MV-4-11 (cell line): ENCODE measurements around the gene PDE4B.
"Not testable (repeated sequence)": the region's sequence is repeated elsewhere in the genome, so short reads cannot be mapped to it uniquely, and the experiment has no call there.

Experiments
- DNase-seq: peaks from one replicate; lab custom pipeline; 2025; lab: John Stamatoyannopoulos, UW

PDE4B gene

DNA sequence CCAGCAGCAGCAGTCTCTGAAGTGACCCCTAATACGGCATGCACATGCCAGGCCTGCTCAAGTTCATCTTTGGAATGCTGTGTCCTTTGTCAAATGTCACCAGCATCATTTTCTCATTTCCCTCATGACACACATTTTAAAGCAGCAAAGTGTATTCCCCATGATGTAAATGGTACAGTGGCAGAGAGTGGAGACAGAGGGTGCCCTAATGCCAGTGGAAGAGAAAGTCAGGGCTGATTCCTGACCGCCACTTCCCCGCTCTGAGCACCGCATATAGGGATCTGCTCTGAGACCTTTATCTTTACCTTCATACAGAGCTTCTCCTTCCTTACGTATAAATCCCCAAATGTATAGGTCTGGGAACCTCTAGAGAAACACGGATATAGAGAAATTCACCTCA, 518.9 kb downstream of the PDE4B start:
- no peak for DNase-seq

DNA sequence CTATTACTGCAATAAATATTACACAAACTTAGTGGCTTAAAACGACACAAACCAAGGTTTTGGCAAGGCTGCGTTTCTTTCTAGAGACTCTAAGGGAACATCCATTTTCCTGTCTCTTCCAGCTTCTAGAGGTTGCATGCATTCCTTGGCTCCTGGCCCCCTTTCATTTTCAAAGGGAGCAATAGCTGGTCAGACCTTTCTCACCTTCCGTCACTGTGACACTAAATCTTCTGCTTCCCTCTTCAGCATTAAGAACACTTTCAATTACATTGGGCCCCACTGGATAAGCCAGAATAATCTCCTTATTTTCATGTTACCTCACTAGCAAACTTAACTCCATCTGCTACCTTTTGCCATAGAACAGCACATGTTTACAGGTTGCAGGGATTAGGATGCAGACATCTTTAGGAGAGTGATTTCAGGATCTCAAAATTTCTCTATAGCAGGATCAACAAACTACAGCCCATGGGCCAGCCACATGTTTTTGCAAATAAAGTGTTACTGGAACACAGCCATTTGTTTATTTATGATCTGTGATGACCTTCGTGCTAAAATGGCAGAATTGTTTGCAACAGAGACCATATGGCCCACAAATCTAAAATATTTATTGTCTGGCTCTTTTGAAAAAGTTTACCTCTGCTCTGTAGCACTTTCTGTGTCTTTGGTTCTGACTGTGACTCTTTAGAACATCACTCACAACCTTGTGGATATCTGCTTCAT, 519.7 kb downstream of the PDE4B start:
- no peak for DNase-seq

DNA sequence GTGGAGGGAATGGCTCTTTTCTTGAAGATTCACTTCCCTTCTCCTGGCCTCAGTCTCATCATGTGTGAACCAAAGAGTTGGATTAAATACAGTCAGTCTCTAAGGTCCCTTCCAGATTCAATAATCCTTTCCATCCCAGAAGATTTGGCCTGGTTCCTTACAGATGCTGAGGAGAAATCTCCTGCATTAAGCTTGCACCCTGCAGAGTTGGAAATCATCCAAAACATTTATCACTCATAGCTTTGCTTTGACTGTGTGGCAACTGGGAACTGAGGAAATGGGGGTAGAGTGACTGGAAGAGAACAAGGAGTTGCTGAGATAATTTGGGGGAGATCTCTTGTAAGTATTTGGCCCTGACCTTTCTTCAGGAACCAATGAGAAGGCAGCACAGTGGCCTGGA, 520.7 kb downstream of the PDE4B start:
- DNase-seq = peak; percentile 29

DNA sequence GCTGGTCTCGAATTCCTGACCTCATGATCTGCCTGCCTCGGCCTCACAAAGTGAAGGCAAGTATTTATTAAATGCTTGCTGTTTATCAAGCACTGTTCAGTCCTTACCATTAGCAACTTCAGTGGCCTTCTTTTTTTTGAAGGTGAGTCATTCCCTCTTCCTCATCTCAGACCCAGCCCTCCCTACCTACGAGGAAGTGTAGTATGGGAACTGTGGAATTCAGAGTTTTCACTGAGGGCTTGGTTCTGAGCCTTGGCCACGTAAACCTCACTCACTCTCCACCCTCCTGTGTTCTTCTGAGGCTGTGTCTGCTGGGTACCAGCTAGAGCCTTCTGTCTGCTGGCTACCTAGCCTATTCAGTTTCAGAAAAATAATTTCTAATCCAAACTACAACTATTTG, 523.0 kb downstream of the PDE4B start:
- peak; percentile 34 for DNase-seq

- DNase-seq = no peak
Measured at GRCh38 chr1:66316464-66317247, 524.0 kb downstream of the PDE4B start.

GRCh38 chr1:66317248-66317515, 524.5 kb downstream of the PDE4B start:
- DNase-seq = no peak

DNA sequence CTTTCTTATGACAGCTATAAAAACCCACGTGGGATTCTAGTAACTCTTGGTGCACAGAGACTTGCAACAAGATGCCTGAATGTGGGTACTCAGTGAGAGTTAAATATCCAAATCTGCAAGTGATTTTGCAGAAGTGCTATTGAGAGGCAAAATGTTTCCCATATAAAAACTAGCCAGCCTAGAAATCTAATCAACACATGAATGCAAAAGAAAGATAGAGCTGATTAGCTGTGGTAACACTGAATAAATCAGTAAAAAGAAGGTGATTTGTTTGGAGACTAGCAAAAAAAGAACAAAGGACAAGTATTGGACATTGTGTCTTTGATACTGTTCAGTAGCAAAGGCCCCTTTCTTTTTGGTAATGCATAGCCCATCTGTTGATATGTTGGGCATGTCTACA, 527.5 kb downstream of the PDE4B start:
- DNase-seq = no peak

DNA sequence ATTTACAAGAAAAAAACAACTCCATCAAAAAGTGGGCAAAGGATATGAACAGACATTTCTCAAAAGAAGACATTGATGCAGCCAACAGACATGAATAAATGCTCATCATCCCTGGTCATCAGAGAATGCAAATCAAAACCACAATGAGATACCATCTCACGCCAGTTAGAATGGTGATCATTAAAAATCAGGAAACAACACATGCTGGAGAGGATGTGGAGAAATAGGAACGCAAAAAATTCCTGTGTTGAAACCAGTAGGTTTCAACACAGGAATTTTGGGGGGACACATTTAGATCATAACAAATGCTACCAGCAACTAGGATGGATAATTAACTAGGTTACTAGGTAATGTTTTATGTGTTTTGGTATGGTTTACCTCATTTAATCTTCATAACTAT, 529.8 kb downstream of the PDE4B start:
- not testable (repeated sequence) for DNase-seq

GRCh38 chr1:66323958-66324625, 531.4 kb downstream of the PDE4B start:
- DNase-seq = no peak

DNA sequence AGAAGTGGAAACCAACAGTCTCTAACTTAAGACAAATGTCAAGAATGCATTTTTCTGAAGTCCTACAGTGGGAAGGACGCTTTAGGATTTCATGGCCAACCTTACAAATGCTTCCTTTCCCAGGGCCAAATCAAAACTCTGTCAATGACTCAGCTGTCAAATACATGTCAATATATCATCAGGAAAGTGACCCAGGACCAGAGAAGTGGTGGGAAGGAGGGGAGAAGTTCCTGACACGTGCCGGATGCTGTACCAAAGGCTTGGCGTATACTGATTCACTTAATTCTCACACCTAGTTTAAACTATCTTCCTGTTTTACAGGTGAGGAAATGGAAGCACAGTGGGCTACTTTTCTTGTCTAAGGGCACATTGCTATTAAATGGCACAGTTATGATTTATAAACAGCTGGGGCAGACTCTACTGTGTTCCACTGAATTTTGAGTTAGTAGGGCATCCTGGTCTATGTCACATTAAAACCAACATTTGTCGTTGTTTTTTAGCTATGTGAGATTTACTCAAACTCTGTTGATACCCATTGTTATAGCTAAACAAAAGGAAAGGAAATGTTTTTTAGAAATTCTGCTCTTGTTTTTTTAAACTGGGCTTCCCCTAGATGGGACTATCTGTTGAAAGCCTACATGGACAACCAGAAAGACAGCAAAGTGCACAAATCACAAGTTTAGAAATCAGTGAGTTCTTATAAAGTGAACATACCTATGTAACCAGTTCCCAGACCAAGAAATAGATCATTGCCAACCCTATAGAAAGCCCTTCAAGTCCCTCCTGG, 533.1 kb downstream of the PDE4B start:
- DNase-seq = no peak

- no peak for DNase-seq
Measured at GRCh38 chr1:66326867-66327266, 534.2 kb downstream of the PDE4B start.

GRCh38 chr1:66327588-66327987, 534.9 kb downstream of the PDE4B start:
- DNase-seq = peak; percentile 68

- DNase-seq = no peak
Measured at GRCh38 chr1:66328896-66329295, 536.2 kb downstream of the PDE4B start.

GRCh38 chr1:66330722-66331141, 538.0 kb downstream of the PDE4B start:
- peak; percentile 27 for DNase-seq

GRCh38 chr1:66331658-66332547, 539.2 kb downstream of the PDE4B start:
- peak; percentile 70 for DNase-seq

GRCh38 chr1:66332548-66332901, 539.8 kb downstream of the PDE4B start:
- DNase-seq = no peak

- peak; percentile 53 for DNase-seq
Measured at GRCh38 chr1:66333466-66334199, 540.9 kb downstream of the PDE4B start.

DNA sequence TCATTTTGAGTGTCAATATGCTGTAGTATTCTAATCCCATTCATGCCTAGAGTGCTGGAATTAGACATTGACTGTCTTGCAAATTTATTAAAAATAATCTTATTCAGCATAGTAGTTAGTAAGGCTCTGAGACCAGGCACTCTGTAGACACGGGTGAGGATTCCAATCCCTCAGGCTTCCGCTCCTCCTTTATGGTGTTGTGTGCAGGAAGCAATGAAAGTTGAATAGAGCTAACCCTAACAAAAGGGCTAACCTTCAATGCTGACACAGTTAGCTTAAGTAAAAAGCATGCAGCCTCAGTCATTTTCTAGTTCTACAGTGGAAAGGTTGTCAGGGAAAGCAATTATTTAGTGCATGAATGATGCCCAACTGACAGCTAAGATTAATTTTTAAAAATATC, 541.6 kb downstream of the PDE4B start:
- no peak for DNase-seq

GRCh38 chr1:66335125-66335524, 542.4 kb downstream of the PDE4B start:
- no peak for DNase-seq

GRCh38 chr1:66335859-66336640, 543.4 kb downstream of the PDE4B start:
- DNase-seq = peak; percentile 99
